HG03354 (cell line): ENCODE measurements around the gene PPP2R2C.

Source experiments
- ATAC-seq: cut with Tn5 transposase; IDR thresholded peaks from one replicate; pipeline ENCODE4 v1.9.1; 2021; ENCODE audit warnings: mild to moderate bottlenecking; ENCODE audit not compliant: unreplicated experiment, poor library complexity, severe bottlenecking

The PPP2R2C gene

DNA sequence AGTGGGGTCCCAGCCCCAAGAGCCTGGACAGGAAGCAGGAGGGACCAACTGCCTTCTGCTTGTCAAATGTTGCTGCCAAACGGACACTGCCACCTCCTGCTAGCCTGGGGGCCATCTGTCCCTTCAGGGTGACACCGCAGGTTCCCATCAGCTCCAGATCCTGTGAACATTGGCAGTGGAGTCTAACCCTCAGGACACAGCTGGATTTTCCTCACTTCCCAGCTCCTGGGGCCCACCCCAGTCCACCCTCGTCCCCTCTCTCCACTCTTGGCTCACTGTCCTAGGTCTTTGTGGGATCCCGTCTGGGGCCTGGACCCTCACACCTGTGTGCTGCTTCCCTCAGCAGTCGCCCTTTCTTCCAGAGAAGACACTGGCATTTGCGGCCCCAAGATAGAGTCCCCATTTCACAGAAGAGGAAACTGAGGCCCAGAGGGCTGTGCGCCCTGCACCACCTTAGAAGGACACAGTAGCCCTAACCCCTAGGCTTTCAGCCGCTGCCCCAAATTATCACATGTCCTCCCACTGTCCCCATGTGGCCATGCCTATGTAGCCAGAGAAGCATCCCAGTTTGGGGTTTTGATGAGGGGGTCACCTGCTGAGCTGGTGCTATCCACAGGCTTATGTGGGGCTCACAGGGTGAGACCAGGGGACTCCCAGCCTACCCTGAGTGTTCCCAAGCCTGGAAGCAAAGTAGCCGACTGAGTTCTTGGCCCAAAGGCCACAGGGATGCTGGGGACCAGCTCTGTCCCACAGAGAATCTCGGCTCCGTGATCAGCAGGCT lies 20.1 kb downstream of the PPP2R2C start:
- ATAC-seq = no peak

DNA sequence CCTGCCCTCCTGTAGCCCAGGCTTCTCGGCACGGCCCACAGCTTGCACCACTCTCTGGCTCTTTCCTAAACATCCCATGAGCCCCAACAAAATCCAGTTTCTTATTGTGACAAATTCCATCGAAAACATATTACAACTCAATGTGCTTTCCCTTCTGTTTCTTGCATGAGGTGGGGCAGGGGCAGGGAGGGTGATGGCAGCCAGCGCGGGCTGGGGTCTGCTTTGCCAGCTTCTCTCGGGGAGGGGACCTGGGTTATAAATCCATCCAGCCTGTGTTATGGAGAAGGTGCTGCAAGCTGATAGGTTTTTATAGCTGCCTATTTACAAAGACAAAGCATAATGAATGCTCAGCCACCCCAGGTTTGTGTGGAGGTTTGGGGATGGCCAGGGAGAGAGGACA lies 21.1 kb downstream of the PPP2R2C start:
- no peak for ATAC-seq

DNA sequence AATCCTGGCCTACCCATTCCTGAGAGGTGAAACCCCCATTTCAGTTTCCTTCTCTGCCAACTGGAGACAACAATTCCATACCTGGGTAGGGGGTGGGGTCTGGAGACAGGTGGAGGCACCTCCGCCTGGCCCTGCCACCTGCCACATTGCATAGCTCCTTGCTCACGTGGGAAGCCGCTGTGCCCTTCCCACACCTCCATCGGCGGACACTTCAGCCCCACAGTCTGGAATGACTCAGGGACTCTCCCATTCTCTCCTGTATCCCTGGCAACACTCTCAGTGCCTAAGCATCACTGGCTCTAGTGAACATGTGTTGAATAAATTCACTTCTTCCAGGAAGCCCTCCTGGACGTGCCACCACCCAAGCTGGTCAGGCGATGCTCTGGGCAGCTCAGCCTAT lies 21.7 kb downstream of the PPP2R2C start:
- no peak for ATAC-seq

DNA sequence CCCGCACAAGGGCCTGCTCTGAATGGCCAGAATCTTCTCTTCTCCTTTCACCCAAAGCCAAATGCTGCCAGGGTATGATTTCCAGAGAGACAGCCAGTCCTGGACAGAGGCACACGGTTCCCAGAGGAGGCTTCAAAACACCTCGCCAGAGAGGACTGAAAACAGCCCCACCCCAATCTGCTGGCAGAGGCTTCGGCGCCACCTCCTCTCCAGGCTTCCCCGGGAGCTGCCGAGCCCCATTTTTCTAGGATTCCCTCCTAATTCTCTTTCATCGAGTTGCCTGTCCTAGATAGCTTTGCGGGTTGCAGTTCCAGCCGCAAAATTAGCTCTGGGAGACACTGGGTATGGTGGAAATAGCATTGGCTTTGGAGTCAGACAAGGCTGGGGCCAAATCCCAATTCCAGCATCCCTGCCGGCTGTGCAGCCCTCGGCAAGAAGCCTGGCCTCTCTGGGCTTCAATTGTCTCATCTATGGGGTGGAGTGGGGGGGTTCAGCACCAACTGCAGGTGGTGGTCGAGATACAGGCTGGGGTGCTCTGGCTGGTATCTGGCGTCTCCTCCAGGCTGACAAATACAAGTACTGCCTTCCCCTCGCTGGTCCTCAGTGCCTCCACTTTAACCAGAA lies 22.6 kb downstream of the PPP2R2C start:
- ATAC-seq = no peak

- no peak for ATAC-seq
Observed at GRCh38 chr4:6449335-6449734, 23.1 kb downstream of the PPP2R2C start.

DNA sequence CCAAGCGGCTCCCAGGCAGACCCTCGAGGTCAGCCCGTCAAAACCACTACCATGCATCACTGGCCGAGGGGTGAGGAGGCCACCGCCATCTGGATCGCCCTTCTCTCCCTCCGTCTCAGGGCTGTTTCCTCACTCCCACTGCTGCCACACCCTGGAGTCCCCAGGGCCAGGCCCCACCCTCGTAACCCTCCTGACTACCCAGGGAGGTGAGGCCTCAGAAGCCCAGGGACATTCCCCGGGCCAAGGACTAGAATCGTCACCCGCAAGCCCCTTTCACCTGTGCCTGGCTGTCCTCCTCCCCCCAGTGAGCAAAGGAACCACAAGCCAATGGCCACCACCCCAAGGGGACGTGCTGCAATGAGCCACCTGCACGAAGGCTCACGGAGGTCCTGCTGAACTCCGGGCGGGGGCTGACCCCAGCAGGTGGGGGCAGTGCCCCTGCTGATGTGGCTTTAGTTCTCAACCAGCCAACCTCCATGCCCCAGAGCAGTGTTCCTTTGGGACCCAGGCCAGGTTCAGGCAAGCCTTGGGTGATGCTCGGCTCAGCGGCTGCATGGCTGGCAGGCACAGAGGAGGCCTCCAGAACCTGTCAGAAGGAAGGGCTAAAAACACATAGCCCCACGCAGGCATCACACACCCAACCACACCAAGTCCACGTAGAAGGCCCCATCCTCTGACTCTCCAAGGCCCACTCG lies 23.8 kb downstream of the PPP2R2C start:
- ATAC-seq = no peak

- ATAC-seq = no peak
Observed at GRCh38 chr4:6447672-6448171, 24.7 kb downstream of the PPP2R2C start.

GRCh38 chr4:6446538-6447451 lies 25.6 kb downstream of the PPP2R2C start:
- no peak for ATAC-seq

- no peak for ATAC-seq
Observed at GRCh38 chr4:6446130-6446482, 26.3 kb downstream of the PPP2R2C start.

- ATAC-seq = no peak
Observed at GRCh38 chr4:6445403-6446129, 26.8 kb downstream of the PPP2R2C start.

GRCh38 chr4:6444582-6444981 lies 27.8 kb downstream of the PPP2R2C start:
- no peak for ATAC-seq

GRCh38 chr4:6443035-6444023 lies 29.1 kb downstream of the PPP2R2C start:
- ATAC-seq = no peak

GRCh38 chr4:6442555-6442954 lies 29.9 kb downstream of the PPP2R2C start:
- no peak for ATAC-seq

GRCh38 chr4:6441758-6442157 lies 30.7 kb downstream of the PPP2R2C start:
- ATAC-seq = no peak

- ATAC-seq = no peak
Observed at GRCh38 chr4:6441202-6441582, 31.2 kb downstream of the PPP2R2C start.

DNA sequence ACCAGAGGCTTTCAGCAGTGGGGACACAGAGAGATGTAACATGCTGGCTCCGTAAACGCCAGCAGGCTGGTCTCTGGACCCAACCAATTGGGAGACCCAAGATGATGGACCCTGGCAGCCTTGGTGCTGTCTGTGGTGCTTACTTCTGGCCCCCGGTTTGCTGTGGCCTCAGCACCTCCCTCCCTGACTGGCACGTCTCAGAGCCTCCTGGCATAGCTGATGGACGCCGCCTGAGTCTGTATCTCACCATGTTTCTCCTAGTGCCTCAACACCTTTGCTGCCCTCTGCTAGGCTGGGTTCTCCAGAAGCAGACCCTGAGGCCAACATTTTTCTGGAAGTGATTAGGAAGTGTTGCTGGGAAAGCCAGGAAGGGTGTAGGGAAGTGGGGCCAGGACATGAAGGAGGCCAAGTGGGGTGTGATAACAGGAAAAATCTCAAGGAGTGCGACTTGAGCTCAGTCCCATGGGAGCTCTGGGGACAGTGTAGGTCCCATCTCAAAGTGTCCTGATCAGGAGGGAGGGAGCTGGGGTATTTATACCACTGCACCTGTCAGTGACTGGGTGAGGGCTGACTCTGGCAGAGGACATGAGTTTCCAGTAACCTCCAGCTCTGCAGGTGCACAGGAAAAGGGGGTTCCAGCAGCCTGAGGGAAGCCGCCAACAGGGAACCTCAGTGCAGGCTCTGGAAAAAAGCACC lies 31.8 kb downstream of the PPP2R2C start:
- no peak for ATAC-seq

DNA sequence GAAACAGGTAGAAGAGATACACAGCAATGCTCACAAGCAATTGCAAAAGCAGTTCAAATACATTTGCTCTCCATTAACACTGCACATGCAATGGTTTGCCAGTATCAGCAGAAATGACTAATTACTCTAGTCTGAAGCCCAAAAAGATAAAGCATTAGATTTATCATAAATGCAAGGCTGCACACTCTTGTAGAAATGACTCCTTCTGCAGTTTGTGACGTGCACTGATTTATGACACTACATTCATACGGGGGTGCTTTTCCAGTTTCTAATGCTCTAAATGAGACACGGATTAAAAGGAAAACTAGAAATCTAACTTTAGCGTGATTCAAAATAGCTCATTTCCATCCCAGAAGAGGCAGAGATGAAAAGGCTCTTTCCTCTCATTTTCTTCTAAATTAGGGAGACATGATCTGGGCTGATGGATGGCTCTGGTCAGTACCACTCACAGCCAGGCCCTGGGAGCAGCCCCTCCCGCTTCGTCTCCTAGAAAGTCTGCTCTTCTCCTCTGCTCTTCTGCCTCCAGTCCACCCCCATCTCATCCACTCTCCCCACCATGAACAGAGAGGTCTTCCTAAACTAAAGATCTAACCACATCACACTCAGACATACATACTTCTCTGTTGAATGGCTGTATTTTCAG lies 33.2 kb downstream of the PPP2R2C start:
- ATAC-seq = no peak
